HL-60 (cell line): Measurements from ENCODE around the gene TMPRSS6.

Experiments
- DNase-seq, 2 experiments: peaks; one replicate each; pipeline ENCODE4 v3.0.0-alpha.2; 2010 to 2020; ENCODE audit warnings: low read depth in 1 of 2, low spot score in 1 of 2
- H3K27ac ChIP-seq: fragments of 250-450 bp; sonication (Bioruptor Pico); replicated peaks from 2 replicates; pipeline ENCODE4 v1.5.1; 2020; ENCODE audit warnings: mild to moderate bottlenecking, moderate library complexity
- H3K27me3 ChIP-seq: fragments of 250-450 bp; sonication (Bioruptor Pico); 2 replicates; pipeline ENCODE4 v1.5.1; 2021; ENCODE audit warnings: mild to moderate bottlenecking, moderate library complexity; ENCODE audit not compliant: insufficient read depth, poor library complexity, severe bottlenecking
- H3K4me3 ChIP-seq: replicated peaks from 2 replicates; pipeline ENCODE4 v1.5.1; 2011; ENCODE audit warnings: mild to moderate bottlenecking, control low read depth, low read length; ENCODE audit not compliant: insufficient read depth
- GABPA ChIP-seq: IDR thresholded peaks from 2 replicates; pipeline ENCODE4 v1.6.1; 2012; ENCODE audit warnings: low read depth
- POLR2AphosphoS5 ChIP-seq: IDR thresholded peaks from 2 replicates; pipeline ENCODE4 v1.6.1; 2012; ENCODE audit warnings: low read depth
- SPI1 ChIP-seq: IDR thresholded peaks from 2 replicates; pipeline ENCODE4 v1.6.1; 2012; ENCODE audit warnings: low read depth, mild to moderate bottlenecking, borderline replicate concordance
- TF ChIP-seq, protein P1 (sequence below): IDR thresholded peaks from 2 replicates; pipeline ENCODE4 v1.6.1; 2012; ENCODE audit warnings: low read depth; ENCODE audit not compliant: insufficient replicate concordance
- TF ChIP-seq, protein P2 (sequence below): IDR thresholded peaks from one replicate; pipeline ENCODE4 v1.5.1; 2011; ENCODE audit warnings: low read length, control low read depth, inconsistent platforms; ENCODE audit not compliant: insufficient read depth

The TMPRSS6 gene

DNA sequence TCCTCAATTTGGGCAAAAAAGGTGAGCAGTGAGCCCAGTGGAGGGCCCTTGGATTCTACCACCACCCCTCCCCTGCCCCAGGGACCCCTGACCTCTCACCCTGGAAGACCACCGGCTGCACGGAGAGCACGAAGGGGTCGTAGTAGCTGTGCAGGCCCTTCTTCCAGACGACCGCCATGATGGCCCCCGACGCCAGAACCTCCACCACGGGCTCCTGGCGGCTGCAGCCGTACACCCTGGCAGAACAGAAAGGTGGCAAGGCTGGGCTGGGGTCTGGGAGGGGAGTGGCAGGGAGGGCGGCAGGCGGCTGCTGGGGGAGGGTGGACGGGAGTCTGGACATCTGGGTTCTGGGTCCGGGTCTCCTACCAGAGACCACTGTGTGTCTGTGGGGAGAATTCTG lies 23.3 kb downstream of the TMPRSS6 start:
- Histone ChIP-seq H3K27ac (no peak overlapping the region), H3K4me3 (no peak overlapping the region), H3K27me3 (peaks cover 3% of the 10 kb centered on the region)
- no peak for DNase-seq
- TF ChIP-seq, protein P1, sequence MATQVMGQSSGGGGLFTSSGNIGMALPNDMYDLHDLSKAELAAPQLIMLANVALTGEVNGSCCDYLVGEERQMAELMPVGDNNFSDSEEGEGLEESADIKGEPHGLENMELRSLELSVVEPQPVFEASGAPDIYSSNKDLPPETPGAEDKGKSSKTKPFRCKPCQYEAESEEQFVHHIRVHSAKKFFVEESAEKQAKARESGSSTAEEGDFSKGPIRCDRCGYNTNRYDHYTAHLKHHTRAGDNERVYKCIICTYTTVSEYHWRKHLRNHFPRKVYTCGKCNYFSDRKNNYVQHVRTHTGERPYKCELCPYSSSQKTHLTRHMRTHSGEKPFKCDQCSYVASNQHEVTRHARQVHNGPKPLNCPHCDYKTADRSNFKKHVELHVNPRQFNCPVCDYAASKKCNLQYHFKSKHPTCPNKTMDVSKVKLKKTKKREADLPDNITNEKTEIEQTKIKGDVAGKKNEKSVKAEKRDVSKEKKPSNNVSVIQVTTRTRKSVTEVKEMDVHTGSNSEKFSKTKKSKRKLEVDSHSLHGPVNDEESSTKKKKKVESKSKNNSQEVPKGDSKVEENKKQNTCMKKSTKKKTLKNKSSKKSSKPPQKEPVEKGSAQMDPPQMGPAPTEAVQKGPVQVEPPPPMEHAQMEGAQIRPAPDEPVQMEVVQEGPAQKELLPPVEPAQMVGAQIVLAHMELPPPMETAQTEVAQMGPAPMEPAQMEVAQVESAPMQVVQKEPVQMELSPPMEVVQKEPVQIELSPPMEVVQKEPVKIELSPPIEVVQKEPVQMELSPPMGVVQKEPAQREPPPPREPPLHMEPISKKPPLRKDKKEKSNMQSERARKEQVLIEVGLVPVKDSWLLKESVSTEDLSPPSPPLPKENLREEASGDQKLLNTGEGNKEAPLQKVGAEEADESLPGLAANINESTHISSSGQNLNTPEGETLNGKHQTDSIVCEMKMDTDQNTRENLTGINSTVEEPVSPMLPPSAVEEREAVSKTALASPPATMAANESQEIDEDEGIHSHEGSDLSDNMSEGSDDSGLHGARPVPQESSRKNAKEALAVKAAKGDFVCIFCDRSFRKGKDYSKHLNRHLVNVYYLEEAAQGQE: no peak
- TF ChIP-seq SPI1: no peak
- no peak for TF ChIP-seq POLR2AphosphoS5
- TF ChIP-seq, protein P2, sequence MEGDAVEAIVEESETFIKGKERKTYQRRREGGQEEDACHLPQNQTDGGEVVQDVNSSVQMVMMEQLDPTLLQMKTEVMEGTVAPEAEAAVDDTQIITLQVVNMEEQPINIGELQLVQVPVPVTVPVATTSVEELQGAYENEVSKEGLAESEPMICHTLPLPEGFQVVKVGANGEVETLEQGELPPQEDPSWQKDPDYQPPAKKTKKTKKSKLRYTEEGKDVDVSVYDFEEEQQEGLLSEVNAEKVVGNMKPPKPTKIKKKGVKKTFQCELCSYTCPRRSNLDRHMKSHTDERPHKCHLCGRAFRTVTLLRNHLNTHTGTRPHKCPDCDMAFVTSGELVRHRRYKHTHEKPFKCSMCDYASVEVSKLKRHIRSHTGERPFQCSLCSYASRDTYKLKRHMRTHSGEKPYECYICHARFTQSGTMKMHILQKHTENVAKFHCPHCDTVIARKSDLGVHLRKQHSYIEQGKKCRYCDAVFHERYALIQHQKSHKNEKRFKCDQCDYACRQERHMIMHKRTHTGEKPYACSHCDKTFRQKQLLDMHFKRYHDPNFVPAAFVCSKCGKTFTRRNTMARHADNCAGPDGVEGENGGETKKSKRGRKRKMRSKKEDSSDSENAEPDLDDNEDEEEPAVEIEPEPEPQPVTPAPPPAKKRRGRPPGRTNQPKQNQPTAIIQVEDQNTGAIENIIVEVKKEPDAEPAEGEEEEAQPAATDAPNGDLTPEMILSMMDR: no peak
- TF ChIP-seq GABPA: no peak

DNA sequence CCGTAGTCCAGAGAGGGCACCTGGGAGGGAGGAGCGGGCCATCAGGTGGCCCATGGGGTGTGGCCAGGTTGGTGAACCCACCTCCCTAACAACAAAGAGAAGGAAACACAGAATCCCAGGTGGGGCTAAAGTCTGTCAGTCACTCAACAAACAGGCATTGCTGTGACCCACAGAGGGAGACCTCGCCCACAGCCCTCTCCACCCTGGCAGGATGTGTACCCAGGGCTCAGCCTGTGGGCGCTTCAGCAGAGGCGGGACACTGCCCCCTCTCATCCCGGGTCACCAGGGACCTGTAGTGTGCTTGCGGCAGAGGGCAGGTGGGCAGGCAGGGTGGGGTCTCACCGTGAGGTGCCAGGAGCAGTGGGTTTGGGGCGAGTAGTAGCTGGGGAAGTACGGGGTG lies 25.1 kb downstream of the TMPRSS6 start:
- no peak for TF ChIP-seq SPI1
- TF ChIP-seq, protein P1: no peak
- TF ChIP-seq POLR2AphosphoS5: no peak
- no peak for TF ChIP-seq GABPA
- TF ChIP-seq, protein P2: no peak
- Histone ChIP-seq H3K27me3 (peaks cover 3% of the 10 kb centered on the region), H3K27ac (no peak overlapping the region), H3K4me3 (no peak overlapping the region)
- DNase-seq: no peak

DNA sequence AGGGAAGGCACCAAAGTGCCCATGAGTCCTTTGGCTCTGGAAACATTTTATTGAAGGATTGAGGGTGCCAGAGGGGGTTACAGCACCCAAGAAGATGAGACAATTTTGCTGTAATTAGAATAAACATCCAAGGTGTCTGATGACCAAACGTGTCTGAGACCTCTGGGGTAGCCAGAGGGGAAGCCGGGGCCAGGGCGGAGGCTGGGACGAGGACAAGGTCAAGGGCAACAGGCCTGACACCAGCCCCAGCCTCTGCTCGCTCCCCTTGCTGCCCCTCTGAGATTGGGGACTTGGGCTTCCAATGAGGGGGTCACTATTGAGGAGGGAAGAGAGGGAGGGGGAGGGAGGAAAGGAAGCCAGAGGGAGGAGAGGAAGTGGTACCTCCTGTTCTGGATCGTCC lies 25.6 kb downstream of the TMPRSS6 start:
- peaks cover 3% of the 10 kb centered on the region for H3K27me3 ChIP-seq
- H3K4me3 ChIP-seq: no peak overlapping the region
- TF ChIP-seq, protein P2: no peak
- TF ChIP-seq, protein P1: no peak
- TF ChIP-seq POLR2AphosphoS5 (no peak), GABPA (no peak), SPI1 (no peak)
- no peak overlapping the region for H3K27ac ChIP-seq
- no peak for DNase-seq
